Stimulated activated CD8-positive, alpha-beta memory T cell treated with anti-CD3 and anti-CD28 coated beads, Interleukin-15, amount 100 ng/mL, for 24 hours (primary cell): ENCODE measurements around the gene ELP4.
"Not testable (repeated sequence)": the region's sequence is repeated elsewhere in the genome, so short reads cannot be mapped to it uniquely, and the experiment has no call there.

Source experiments
- DNase-seq: peaks from one replicate; pipeline ENCODE4 v3.0.0-alpha.2; 2020; ENCODE audit warnings: low read depth

ELP4 gene

GRCh38 chr11:31706357-31706756, 196.8 kb downstream of the ELP4 start:
- DNase-seq: no peak

- DNase-seq: no peak
Observed at GRCh38 chr11:31711137-31711536, 201.6 kb downstream of the ELP4 start.

DNA sequence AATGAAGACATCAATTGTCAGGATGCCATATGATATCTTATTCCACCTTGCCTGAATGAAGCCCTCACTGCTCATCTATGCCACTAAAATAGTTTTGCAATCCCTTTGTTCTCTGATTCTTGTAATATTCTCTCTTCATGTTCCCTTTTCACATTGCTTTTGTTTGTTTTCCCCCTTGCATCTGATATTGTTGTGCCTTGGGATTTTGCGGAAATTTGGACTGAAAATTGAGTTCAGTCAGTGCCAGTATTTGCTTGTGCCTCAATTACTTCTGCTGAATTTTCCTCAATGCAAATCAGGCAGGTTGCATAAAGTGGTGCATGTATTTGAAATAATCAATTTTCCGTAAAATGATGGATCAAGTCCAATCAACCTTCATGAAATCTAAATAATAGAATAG, 203.3 kb downstream of the ELP4 start:
- DNase-seq: no peak

GRCh38 chr11:31714840-31715239, 205.3 kb downstream of the ELP4 start:
- DNase-seq: no peak

- DNase-seq: no peak
Observed at GRCh38 chr11:31720225-31720624, 210.7 kb downstream of the ELP4 start.

DNA sequence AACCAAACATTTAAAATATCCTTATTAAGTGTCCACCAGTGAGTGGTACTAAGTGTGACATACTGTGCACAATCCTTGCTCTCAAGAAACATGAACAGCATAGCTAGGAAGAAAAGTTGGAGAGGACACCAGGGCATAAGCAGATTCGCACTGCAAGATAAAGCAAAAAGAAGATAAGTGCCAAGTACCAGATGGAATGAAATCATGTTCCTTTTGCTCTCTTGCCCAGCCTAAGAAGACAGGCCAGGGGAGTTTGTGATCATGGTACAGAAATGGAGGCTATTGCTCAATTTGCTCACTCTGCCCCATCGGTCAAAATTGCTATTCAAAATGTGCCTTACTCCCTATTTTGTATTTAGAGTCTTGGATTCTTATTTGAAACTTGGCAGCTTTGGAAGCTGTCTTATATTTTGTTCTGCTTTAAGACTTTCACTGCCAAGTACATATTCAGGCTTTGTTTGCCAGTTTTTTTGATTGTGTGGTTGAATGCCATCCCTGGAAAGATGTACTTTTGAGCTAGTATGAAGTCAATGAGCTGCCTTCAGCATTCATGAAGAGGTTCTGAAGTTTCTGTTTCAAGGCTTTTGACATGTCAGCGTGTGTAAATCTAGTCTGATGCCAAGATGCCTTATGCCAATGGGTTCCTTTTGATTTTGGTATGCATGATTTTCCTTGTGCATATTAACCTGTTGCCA, 211.3 kb downstream of the ELP4 start:
- DNase-seq: no peak

GRCh38 chr11:31722754-31723153, 213.2 kb downstream of the ELP4 start:
- no peak for DNase-seq

DNA sequence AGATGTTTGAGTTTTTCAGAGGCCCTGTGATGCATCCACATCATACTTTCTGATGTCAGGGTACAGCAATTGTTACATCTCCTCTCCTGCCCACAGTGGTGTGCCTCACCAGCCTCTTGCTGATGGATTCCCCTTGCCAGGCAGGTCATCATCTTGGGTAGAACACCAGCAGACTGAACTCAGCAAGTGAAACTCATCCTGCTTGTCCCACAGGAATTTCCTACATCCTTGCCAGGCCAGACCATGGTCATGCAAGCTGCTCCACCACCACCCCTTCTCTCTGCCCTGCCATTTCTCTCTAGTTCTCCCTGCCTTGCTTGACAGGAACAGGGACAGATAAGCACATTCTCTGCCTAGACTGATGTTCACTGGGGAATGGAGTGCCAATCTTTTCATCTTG, 215.6 kb downstream of the ELP4 start:
- no peak for DNase-seq

DNA sequence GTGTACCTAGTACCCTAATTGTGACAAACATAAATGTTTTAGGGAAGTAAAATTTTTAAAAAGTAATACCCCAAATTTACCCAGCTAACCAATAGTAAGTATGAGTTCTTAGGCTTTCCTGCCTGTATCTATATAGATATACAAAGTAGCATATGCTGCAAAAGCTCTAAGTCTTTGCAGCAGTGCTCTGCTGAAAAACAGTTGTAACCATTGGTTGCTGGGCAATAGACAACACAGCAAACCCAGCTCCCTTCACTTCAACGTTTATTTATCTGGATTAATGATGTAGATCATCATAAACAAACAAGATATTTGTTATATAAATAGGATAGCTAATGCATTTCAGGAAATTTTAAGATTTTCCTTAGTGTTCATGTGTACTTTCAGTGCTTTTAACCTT, 218.9 kb downstream of the ELP4 start:
- no peak for DNase-seq

DNA sequence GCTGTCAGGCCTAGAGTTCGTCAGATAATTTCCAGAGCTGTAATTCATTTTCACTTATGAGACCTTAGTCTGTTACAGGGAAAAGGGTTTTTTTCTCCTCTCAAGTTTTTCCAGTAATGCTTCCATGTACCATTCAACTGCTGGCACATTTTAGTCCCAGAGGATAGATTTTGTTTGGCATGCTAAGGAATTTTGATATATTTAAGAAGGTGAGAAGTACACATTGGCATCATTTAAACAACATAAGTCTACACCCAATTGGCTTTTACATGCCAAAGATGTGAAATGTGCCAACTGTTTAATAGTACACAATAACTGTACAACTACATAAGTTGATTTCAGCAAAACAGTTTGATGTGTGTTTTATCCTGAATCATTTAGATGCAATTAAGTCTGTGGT, 230.6 kb downstream of the ELP4 start:
- DNase-seq: no peak

- not testable (repeated sequence) for DNase-seq
Observed at GRCh38 chr11:31740731-31741368, 231.3 kb downstream of the ELP4 start.

DNA sequence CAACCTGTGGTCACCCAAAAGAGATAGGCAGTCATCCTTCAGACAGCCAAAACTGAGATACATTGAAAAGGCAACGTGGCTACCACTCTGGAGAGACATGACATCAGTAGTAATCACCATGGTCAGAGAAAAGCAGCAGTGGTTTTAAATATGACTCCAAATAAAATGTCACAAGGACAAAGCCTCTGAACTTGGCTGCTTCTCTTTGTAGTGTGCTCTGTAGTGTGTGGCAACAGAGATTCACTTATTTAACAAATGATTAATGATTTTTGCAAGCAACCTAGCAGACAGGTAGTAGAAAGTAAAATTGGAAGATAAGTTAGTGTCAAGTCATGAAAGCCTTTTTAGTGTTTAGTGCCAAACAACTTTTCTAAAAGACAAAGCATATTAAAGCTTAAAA, 238.0 kb downstream of the ELP4 start:
- DNase-seq: no peak

DNA sequence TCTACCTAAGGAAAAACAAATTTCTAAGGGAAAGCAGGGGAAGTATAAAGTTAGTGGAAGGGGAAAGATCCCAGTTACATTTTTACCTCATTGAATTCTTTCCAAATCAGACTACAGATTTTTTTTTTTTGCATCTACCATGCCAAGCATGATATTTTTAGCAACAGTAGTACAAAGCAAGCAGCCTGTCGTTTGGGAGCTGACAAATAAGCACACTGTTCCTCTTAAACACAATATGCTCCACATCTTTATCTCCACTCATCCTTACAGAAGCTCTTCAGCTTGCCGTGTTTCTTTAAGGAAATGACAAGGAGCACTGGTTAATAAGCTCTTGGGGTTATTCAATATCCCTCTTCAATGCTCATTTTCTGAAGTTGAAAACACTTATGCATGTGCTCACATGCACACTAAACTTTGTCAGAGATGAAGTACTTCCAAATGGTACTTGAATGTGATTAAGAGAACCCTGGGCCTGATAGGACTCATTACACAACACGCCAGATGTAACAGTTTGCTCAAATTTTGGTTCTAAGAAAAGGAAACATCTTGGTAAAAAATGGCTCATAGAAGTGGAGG, 247.8 kb downstream of the ELP4 start:
- no peak for DNase-seq

GRCh38 chr11:31761636-31762035, 252.1 kb downstream of the ELP4 start:
- DNase-seq: no peak

GRCh38 chr11:31763296-31763695, 253.7 kb downstream of the ELP4 start:
- no peak for DNase-seq

DNA sequence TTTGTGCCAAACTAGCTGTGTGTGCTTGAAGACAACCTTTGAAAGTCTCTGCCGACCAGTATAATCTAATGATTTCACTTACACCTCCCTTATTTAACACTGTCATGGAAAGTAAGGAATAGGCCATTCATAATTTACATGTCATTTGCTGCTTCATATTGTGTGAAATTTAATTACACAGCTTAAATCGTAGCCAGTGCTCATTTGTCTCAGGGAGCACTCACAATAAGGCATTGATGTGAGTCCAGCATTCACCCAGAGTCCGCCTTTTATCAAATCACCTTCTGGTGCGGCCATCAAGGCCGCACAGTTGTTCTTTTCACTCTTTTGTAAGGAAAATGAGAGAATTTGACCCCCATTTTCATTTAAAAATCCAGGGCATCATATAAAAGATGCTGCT, 254.7 kb downstream of the ELP4 start:
- DNase-seq: no peak

DNA sequence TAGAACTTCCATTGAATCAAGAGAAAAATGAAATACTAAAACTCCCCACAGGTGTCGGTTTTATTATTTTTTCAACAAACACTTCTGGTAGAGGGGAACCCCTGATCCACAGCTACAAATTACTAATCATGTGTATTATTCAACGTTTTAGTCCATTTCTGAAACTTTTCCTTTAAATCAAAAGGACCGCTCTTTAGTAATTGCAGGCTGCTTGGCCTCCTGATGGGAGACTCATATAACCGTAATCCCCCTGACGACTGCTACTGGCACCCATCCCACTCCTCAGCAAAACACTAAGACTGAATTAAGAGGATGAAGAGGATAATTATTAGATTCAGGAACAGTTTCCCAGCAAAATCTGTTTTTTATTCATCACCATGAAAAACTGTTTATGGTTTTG, 255.2 kb downstream of the ELP4 start:
- no peak for DNase-seq

- DNase-seq: no peak
Observed at GRCh38 chr11:31767066-31767465, 257.5 kb downstream of the ELP4 start.

DNA sequence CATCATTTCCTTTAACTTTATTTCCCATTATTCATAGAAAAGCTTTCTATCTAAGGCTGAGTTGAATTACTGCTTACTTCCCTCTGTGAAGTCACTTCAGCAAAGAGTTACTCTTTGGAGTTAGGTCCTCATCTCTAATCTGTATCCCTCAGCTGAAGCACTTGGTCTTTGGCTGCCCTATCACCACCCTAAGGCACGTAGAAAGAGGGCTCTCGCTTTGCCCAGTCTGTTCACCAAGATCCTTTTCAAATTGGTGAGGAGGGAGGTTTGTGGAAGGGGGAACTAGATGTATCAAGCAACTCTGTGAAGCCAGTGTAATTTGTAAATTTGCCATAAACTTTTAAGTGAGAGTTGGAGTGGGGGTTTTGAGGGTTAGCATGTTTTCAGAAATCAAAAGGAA, 258.1 kb downstream of the ELP4 start:
- no peak for DNase-seq

DNA sequence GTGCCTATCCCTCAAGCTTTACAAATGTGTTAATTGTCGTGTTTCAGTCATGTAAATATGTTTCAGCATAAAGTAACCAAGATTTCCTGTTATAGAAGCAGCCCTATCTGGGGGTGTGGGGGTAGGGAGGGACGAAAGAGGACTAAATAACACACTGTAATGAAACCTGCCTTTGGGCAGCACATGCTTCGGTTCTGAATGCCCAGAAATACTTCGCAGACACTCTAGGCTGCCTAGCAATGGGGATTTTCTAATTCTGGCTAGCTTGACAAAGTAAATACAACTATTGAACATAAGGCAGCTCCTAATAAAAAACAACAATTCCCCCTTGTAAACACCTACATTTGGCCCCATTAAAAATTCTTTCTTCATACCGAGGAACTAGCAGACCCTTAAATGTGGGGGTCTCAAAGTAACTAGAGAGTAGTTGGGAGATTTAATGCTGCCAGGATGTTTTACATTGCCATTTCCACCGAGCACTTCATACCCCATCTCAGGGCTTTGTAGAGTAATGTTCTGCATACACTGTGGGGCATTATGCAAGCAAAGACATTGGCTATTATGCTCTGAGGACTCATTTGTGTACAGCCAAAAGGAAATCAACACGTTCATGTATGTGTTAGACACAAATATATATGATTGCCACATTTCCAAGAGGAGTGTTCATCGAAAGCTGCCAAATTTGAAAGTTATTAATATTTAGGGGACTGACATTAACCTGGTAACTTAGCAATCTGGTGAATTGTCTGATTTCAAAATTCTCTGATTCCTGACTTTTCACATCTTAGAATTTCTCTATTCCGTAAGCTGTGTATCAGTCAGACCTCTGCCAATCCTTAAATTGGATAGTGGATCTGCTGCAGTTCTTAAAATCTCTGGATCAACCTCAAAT, 259.4 kb downstream of the ELP4 start:
- DNase-seq: no peak

- DNase-seq: no peak
Observed at GRCh38 chr11:31770011-31770700, 260.6 kb downstream of the ELP4 start.

DNA sequence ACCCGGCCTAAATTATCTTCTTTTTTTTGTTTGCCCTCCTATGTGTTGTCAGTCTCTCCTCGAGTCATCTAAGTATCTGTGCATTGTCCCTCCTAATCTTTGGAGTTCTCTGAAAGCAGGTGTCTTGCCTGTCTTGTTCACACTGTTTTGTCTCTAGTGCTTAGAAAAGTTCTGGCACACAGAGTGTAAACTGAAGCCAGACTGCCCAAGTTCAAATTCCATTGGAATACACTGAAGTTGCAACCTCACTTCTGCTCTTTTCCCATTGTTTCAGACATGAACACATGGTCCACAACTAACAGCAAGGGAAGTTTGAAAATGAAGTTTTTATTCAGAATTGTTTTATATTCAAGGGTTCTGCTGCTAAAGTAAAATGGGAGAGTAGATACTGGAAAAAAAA, 262.8 kb downstream of the ELP4 start:
- no peak for DNase-seq
